HG02642 (cell line): Measurements from ENCODE around the gene OLFM4.

Experiments
- ATAC-seq: cut with Tn5 transposase; IDR thresholded peaks from one replicate; pipeline ENCODE4 v1.9.1; 2021; ENCODE audit warnings: mild to moderate bottlenecking; ENCODE audit not compliant: unreplicated experiment, poor library complexity

The OLFM4 gene

DNA sequence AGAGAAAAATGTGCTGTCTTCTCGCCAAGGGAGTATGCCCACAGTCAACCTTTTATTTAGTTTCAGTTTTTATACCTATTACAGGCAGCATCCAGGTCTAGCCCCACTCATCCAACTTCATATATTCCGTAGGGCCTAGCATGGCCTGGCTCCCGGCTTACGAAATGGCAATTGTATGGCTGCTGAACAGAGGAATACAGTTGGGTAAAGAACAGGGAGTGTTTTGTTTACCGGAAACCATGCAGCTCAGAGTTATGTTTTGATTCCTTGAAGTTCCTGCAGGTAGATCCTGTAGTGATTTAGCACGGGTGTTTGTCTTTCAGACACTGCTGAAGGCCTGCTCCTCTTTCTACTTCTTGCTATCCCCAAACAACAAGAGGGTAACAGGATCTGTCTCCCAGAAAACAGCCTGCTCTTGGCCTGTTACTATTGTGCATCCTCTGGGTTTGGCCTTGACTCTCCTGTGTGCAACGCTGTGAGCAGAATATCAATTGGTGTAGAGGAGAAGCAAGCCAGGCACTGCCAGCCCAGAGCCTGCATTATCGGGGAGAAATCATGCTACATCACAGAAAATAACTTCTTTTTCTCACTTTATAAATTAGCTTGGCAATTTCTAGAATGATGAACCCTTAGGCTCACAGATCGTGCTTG is 32.4 kb downstream of the OLFM4 start:
- no peak for ATAC-seq

DNA sequence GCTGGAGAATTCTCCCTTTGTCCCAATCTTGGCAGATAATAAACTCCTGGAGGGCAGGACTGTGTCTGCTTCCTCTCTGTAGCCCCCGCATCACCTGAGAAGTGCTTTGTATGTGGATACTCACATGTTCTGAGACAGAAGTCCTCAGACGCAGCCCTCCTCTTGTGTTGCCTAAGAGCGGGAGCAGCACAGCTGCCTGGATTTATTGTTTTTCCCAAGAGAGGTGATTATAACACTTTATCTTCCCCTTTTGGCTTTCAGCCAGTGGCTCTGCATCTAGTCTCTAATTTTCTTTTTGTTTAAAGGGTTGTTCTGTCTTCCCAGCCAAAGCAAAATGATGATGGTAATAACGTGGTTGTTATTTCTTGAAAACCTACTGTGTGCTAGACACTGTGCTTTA is 36.1 kb downstream of the OLFM4 start:
- ATAC-seq: no peak

DNA sequence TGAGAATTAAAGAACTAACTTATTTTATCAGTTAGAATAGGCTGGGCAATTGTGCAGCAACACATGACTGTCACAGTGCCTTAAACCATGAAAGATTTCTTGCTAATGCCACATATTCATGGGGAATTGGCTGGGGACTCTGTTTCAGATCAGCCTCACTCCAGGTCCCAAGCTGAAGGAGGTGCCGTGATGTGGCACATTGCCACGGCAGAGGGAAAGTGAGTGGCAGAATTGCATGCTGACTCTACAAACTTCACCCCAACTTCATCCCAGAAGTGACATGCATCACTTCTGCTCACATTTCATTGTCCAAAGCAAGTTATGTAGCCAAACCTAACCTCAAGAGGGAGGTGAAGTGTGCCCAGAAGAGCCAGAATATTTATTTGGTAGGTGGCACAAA is 37.8 kb downstream of the OLFM4 start:
- ATAC-seq: no peak

DNA sequence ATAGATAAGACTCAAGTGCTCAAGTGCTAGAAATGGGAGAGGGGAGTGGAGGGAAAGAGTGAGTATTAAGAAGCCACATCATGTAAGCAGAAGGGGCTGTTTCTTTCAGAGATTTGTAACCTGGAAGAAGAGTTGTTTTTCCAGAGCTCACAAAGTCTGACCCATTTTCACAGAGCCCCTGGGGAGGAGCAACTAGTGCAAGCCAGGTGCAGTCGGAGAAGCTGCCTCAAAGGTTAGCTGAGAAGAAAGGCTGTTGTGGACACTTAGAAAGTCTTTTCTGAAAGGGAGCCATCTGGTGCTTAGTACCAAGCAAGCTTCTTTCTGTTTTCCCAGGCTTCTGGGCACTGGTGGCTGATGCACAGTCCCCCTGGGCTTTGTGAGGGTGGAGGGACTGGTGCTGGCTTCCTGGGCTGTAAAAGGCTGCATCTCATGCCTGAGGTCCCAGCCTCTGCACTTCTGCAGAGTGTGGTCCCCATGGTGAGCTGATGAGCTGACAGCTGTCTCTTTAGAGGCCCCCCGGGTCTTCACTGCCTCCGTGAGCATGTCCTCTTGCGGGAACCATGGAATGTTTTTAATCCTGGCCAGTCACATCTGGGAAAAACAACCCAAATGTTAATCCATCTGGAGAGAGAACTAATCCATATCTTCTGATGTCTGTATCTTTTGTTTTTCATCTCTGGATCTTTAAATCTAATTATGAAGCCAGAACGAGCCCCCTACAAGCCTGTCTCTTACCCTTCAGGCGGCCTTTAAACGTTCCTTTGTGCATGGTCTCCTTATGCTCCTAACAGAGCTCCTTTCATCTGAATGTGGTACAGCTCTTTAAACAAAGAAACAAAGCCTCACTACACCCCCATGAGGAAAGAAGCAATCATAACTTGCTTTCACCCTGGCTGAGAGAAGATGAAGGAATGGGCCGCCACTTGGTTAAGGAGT is 40.2 kb downstream of the OLFM4 start:
- no peak for ATAC-seq

DNA sequence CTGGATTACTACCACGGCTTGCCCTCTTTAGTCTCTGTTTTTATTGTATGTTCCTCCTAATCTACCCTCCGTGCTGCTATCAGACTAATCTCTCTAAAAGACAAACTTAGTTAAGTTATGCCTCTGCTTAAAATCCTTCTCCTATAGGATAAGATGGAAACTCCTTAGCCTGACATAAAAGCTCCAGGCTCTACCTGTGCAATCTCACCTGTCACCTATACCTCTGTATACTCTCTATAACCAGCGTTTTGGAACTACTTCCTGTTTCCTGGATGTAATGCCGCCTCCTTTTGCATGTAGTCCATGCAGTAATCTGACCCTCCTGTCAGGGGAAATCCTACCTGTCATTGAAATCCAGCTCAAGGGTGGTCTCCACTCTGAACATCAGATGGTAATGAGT is 41.2 kb downstream of the OLFM4 start:
- ATAC-seq: no peak

DNA sequence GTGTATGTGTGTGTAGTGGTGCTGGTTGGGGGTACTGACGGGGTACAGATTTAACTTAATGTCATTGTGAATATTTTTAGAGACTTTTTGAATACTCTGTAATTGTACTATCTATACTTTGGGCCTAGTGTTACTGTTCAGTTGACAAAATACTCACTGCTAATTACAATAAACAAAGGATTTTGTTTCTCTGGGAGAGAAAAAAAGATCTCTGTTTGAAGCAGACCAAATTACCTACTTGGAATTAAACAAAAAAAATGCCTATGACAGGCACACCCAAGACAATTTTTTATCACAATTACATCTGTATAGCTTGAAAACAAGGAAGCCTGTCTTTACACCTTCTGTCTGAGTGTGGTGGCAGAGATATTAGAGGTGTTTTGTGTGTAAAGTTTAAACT is 45.1 kb downstream of the OLFM4 start:
- no peak for ATAC-seq

DNA sequence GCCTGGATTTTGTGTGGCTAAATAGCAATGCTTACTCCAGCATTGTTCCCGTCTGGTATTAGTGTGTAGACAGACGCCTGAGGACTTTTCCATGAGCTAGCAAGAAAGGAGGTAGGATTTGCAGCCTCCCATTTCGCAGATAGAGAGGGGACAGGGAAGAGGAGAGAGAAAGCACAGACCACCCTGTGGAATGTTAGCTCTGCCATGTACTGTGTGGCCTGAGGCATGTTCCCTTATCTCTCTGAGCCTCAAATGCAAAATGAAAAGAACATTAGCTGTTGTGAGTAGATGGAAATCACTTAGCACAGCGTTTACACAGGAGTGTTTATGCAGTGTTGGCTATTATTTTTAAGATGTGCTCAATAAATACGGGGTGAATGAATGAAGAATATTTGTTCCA is 45.5 kb downstream of the OLFM4 start:
- no peak for ATAC-seq

DNA sequence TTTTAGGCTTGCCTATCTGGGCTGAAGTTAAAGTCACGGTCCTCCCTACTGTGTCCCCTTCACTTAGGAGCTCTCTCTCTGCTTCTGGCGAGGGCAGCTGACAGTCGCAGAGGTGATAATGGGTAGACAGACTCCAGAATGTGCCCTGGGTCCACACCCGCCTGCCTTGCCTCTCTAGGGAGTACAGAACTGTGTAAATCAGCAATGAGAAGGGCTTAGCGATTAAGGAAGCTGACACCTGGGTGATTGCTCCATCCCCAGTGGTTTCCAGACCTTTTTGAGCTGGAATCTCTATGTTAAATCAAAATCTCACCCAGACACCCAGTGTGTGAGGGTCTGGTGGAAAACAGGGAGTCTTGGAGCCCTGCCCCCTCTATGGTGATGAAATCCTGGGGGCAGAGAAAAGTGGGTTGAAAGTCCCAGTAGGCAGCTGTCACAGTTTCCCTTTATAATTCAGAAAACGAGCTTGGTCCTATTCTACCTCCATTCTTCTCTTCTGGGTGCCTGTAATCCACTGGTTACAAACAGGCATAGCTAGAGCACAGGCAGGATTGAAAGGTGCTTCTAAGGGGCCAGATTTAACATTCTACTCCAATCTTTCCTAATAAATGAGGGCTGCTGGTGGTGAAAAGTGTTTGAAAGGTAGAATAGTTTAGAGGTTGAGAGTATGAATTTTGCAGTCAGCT is 46.9 kb downstream of the OLFM4 start:
- ATAC-seq: no peak

DNA sequence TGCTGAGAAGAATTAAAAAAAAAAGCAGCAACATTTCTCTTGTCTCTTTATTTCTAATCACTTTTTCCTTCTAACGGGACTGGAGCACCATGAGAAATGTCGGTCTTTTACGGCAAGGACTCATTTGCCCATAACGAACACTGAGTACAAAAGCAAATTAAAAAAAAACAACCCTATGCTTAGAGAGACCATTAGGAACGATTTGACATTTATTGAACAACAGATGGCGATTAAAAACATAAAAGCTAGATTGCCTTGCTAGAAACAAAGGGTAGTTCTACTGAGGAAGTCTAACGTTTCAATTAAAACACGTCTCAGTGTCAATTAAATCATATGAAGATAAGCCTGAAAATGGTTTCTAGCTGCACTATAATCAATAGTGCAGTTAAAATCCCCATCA is 51.1 kb downstream of the OLFM4 start:
- ATAC-seq: no peak

DNA sequence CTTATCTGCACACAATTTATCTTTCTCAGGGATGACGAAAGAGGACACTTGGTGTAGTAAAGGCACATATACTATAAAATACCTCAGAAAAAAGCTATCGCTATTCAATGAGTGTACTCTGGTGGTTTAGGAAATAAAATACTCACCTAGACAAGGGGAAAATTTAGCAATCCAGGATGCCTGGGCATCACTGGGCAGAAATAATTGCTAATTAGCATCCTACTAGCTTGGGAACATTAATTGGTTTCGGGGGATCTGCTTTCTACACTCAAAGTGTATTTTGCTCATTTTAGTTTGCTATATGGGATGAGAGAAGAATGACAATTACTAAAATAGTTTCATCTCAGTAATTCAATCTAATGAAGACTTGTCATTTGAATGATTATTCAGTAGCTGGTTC is 60.3 kb downstream of the OLFM4 start:
- ATAC-seq: no peak

DNA sequence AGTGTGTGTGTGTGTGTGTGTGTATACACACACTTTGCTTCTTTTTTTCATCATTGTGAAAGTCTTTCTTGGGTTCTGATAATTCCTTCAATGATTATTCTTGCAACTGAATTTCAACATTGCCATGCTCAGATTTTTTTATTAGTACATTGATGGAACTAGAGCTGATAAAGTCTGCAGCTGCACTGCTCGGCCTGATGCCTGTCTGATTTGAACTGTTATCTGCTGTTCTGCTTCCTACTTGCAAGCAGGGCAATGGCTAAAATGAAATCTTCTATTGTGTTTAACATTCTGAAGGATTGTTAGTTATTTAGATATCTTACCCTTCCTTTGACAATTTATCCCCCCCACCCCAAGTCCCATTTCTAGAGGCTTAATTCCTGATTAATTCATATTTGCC is 61.3 kb downstream of the OLFM4 start:
- ATAC-seq: no peak

DNA sequence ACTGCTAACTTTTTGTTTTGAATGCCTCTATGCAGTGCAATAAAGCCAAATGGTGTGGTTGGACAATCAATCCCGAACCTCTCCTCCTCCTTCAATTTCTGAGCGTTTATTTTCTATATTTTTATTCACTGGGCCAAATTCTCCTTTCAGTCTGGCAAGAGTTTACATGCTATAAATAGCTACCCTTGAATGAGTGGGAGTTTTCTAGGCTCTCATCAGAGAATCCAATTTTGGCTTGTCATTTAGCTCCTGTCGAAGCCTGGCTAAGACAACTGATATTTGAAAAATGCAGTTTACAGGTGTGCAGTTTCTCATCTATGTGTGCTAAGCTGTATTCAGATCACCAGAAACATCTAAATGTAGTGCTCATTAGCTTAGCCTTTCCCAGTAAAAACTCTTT is 61.8 kb downstream of the OLFM4 start:
- ATAC-seq: no peak

DNA sequence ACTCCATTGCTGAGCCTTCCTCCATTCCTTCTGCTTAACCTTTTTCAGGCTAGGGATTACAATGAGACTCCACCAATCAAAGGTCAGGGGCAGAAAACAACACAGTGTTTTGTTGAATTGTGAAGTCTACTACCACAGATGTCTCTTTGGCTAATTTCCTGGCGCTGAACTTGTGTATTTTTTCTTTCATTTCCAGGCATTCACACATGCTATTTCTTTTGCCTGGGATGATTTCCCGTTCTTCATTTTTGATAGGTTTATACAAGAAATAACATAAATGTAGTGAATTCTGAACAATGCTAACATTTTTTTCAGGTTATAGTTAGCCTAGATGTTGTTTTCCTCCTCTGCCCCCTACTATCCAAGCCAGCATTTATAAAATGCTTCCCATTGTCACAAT is 64.3 kb downstream of the OLFM4 start:
- ATAC-seq: no peak

DNA sequence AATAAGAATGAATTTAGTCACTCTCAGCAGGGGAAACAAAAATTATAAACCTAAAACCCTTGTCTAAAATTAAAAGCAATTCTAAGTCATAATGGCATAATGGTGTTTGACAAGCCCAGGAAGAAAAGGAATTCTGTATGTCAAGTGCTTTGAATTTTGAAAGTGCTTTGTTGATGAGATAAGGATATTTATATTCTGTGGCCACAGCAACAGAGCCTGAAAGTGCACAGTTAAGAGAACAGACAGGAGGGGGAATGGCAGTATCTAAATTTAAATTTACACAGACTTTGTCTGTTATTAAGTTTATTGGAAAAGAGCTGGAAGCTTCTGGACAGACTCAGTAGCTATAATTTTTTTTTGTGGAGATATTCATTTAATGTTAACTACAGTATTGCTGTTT is 69.8 kb downstream of the OLFM4 start:
- ATAC-seq: no peak

DNA sequence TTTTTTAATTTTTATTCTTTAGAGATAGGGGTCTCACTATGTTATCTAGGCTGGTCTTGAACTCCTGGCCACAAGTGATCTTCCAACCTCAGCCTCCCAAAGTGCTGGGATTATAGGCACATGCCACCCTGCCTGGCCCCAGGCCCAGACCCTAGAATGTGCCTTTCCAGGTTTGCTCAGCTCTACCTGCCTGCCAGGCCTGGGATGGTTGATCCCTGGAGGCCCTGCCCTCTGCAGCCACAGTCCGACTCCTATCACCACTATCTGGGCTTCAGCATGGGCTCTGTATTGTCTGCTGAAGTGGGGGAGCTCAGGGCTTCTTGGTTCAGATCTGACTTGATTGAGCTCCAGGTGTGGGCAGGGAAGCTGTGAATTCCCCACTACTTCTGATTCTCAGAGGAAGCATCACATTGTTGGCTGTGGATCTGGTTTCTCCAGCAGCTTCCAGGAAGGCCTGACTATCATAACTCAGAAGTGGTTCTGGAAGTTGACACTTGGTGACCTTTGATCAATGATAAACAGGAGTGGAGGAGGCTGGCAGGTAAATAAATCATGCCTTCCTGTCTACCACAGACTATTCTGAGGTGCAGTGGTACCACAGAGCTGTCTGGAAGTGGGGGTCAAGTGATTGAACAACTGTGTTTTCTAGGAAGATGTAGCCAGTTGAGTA is 71.9 kb downstream of the OLFM4 start:
- no peak for ATAC-seq
